SU-DHL-6 (cell line): ENCODE data around the gene BLNK.

Experiments used
- H2AFZ ChIP-seq: fragments of 200-600 bp; sonication (generic); 2 replicates; pipeline ENCODE4 v1.6.1; 2014; ENCODE audit warnings: low read depth, mild to moderate bottlenecking, moderate library complexity, mixed read lengths, antibody characterized with exemption, low read length; ENCODE audit not compliant: severe bottlenecking
- H3F3A ChIP-seq: fragments of 200-600 bp; shearing (Covaris generic); 2 replicates; pipeline ENCODE4 v1.6.0; 2016; ENCODE audit warnings: antibody characterized with exemption, mild to moderate bottlenecking; ENCODE audit not compliant: insufficient read depth
- H3K27ac ChIP-seq: fragments of 200-600 bp; sonication (generic); 2 replicates; pipeline ENCODE4 v1.5.1; 2016; ENCODE audit warnings: low read depth, mild to moderate bottlenecking, low read length, moderate library complexity, mixed read lengths
- H3K27me3 ChIP-seq: fragments of 200-600 bp; sonication (generic), shearing (Covaris generic); 2 replicates; pipeline ENCODE4 v1.6.0; 2014; ENCODE audit warnings: mild to moderate bottlenecking, low read length
- H3K36me3 ChIP-seq: fragments of 200-600 bp; sonication (generic); 2 replicates; pipeline ENCODE4 v1.6.1; 2014; ENCODE audit warnings: mild to moderate bottlenecking, low read length, mixed read lengths
- H3K4me2 ChIP-seq: fragments of 300-600, 200-600 bp; shearing (Covaris generic), sonication (generic); 2 replicates; pipeline ENCODE4 v1.6.0; 2014; ENCODE audit warnings: low read length, low read depth, mild to moderate bottlenecking; ENCODE audit not compliant: poor library complexity, severe bottlenecking
- H3K4me3 ChIP-seq: fragments of 200-600 bp; sonication (generic); 2 replicates; pipeline ENCODE4 v1.5.1; 2014; ENCODE audit warnings: antibody characterized with exemption, low read length, mild to moderate bottlenecking, mixed read lengths; ENCODE audit not compliant: insufficient read depth, poor library complexity, severe bottlenecking
- H3K79me2 ChIP-seq: fragments of 200-600 bp; sonication (generic); 2 replicates; pipeline ENCODE4 v1.6.1; 2014; ENCODE audit warnings: mild to moderate bottlenecking, low read length, moderate library complexity; ENCODE audit not compliant: insufficient read depth
- H3K9ac ChIP-seq: fragments of 200-600 bp; sonication (generic); 2 replicates; pipeline ENCODE4 v1.7.0; 2014; ENCODE audit warnings: mild to moderate bottlenecking, low read length
- H3K9me2 ChIP-seq: fragments of 200-600 bp; sonication (generic); replicated peaks from 2 replicates; pipeline ENCODE4 v1.6.1; 2014; ENCODE audit warnings: low read length; ENCODE audit not compliant: insufficient read depth
- H3K9me3 ChIP-seq: fragments of 200-600 bp; sonication (generic); 2 replicates; pipeline ENCODE4 v1.6.1; 2014; ENCODE audit warnings: low read length, mixed read lengths; ENCODE audit not compliant: insufficient read depth
- H4K20me1 ChIP-seq: fragments of 200-600 bp; sonication (generic); 2 replicates; pipeline ENCODE4 v1.6.1; 2014; ENCODE audit warnings: low read depth, mild to moderate bottlenecking, antibody characterized with exemption, low read length, moderate library complexity, mixed read lengths
- CTCF ChIP-seq: fragments of 200-600 bp; sonication (generic); IDR thresholded peaks from one replicate; pipeline ENCODE4 v1.5.1; 2017; ENCODE audit warnings: antibody characterized with exemption, mild to moderate bottlenecking, low read length, moderate library complexity; ENCODE audit not compliant: insufficient read depth, poor library complexity, severe bottlenecking
- EZH2phosphoT487 ChIP-seq: fragments of 200-600 bp; sonication (generic), shearing (Covaris generic); conservative IDR thresholded peaks from 2 replicates; pipeline ENCODE4 v1.6.1; 2018; ENCODE audit warnings: mild to moderate bottlenecking, antibody characterized with exemption, low read length, moderate library complexity, mixed read lengths

The BLNK gene

GRCh38 chr10:96208946-96209345, 62.4 kb downstream of the BLNK start:
- no peak for TF ChIP-seq EZH2phosphoT487
- TF ChIP-seq CTCF = no peak
- no peaks in the 10 kb centered on the region for H3K9me3 ChIP-seq
- no peak overlapping the region for H3K9ac ChIP-seq
- no peaks in the 10 kb centered on the region for H3F3A ChIP-seq
- H4K20me1 ChIP-seq = no peaks in the 10 kb centered on the region
- no peak overlapping the region for H3K4me3 ChIP-seq
- no peaks in the 10 kb centered on the region for H3K27me3 ChIP-seq
- H3K4me2 ChIP-seq = no peak overlapping the region
- no peak overlapping the region for H3K27ac ChIP-seq
- no peaks in the 10 kb centered on the region for H3K79me2 ChIP-seq
- no peak overlapping the region for H2AFZ ChIP-seq
- H3K36me3 ChIP-seq = peaks cover 33% of the 10 kb centered on the region; the same call in 1 of the 2 replicates
- no peaks in the 10 kb centered on the region for H3K9me2 ChIP-seq

- Histone ChIP-seq H3K9me2 (no peaks in the 10 kb centered on the region), H3F3A (0 out of 2 replicates have a peak, but pooled peaks cover 3% of the 10 kb centered on the region), H3K9ac (no peak overlapping the region), H3K79me2 (no peaks in the 10 kb centered on the region), H4K20me1 (no peaks in the 10 kb centered on the region), H3K27ac (no peak overlapping the region), H2AFZ (no peak overlapping the region), H3K9me3 (no peaks in the 10 kb centered on the region), H3K36me3 (peaks cover 35% of the 10 kb centered on the region), H3K27me3 (no peaks in the 10 kb centered on the region), H3K4me3 (no peak overlapping the region), H3K4me2 (no peak overlapping the region)
- TF ChIP-seq EZH2phosphoT487 (no peak), CTCF (no peak)
Measured at GRCh38 chr10:96208271-96208670, 63.1 kb downstream of the BLNK start.

GRCh38 chr10:96205580-96205979, 65.8 kb downstream of the BLNK start:
- no peak overlapping the region for H3K27ac ChIP-seq
- peaks cover 54% of the 10 kb centered on the region for H3K36me3 ChIP-seq
- no peak overlapping the region for H3K4me2 ChIP-seq
- H3K4me3 ChIP-seq = no peak overlapping the region
- H3K9ac ChIP-seq = no peak overlapping the region
- H3K9me3 ChIP-seq = no peaks in the 10 kb centered on the region
- no peaks in the 10 kb centered on the region for H3K27me3 ChIP-seq
- no peak overlapping the region for H2AFZ ChIP-seq
- no peaks in the 10 kb centered on the region for H3K9me2 ChIP-seq
- H3F3A ChIP-seq = 0 out of 2 replicates have a peak, but pooled peaks cover 3% of the 10 kb centered on the region
- H3K79me2 ChIP-seq = no peaks in the 10 kb centered on the region
- TF ChIP-seq EZH2phosphoT487 (no peak), CTCF (no peak)
- no peaks in the 10 kb centered on the region for H4K20me1 ChIP-seq
